B cell (primary cell): ENCODE measurements around the gene ACKR2. TPM values are rescaled to one million over a fixed set of nuclear protein-coding genes. Genes with fewer than 3 reads are reported as not detected.

Experiments
- ATAC-seq: fragments of 200-7000 bp; cut with Tn5 transposase; one replicate; pipeline ENCODE4 v1.10.0; 2021; ENCODE audit warnings: low read depth, mild to moderate bottlenecking, moderate number of reproducible peaks, moderate library complexity
- CTCF ChIA-PET: fragments of 350-600 bp; sonication (Branson Sonifier 250); formaldehyde crosslinking; loops from one replicate; lab custom pipeline; 2021; ENCODE audit warnings: antibody characterized with exemption, inconsistent platforms; lab: Charles Lee
- POLR2A ChIA-PET: fragments of 350-600 bp; sonication (Branson Sonifier 250); formaldehyde crosslinking; loops from one replicate; lab custom pipeline; 2021; ENCODE audit warnings: antibody characterized with exemption; lab: Charles Lee
- DNase-seq: peaks from one replicate; pipeline ENCODE4 v3.0.0; 2013
- H2AFZ ChIP-seq: 2 replicates; pipeline ENCODE4 v1.6.1; 2012; ENCODE audit warnings: mild to moderate bottlenecking, low read depth, low read length; ENCODE audit not compliant: insufficient read depth, poor library complexity, severe bottlenecking
- H3K27ac ChIP-seq, 2 donors: 1 replicate in 1 of 2; 2 replicates in 1 of 2; pipeline ENCODE4 v1.5.1; 2012 to 2013; ENCODE audit warnings: low read length in 2 of 2, mild to moderate bottlenecking in 2 of 2, moderate library complexity in 1 of 2
- H3K27me3 ChIP-seq, 4 experiments: fragments of 200-600 bp in 1 of 4; sonication (generic) in 1 of 4; replicated peaks in 1 of 4; 1 replicate in 2 of 4; 2 replicates in 2 of 4; pipeline versions ENCODE4 v1.6.1 to v1.7.0; 2013 to 2016; ENCODE audit warnings: low read length in 3 of 4, mild to moderate bottlenecking in 2 of 4, mixed read lengths in 1 of 4, moderate library complexity in 1 of 4; ENCODE audit not compliant: insufficient read depth in 4 of 4, control insufficient read depth in 3 of 4; ENCODE audit errors: control extremely low read depth in 1 of 4
- H3K36me3 ChIP-seq, 2 experiments: replicated peaks in 1 of 2; 1 replicate in 1 of 2; 2 replicates in 1 of 2; pipeline versions ENCODE4 v1.6.1 to v1.7.1; 2013; ENCODE audit warnings: low read length in 1 of 2; ENCODE audit not compliant: insufficient read depth in 2 of 2, control insufficient read depth in 1 of 2; ENCODE audit errors: control extremely low read depth in 1 of 2, extremely low read depth in 1 of 2
- H3K4me1 ChIP-seq, 2 donors: fragments of 200-600 bp in 1 of 2; sonication (generic) in 1 of 2; 1 replicate in 1 of 2; 2 replicates in 1 of 2; pipeline versions ENCODE4 v1.5.1 to v1.6.1; 2013 to 2017; ENCODE audit warnings: low read length in 2 of 2; ENCODE audit not compliant: control insufficient read depth in 2 of 2, insufficient read depth in 2 of 2
- H3K4me2 ChIP-seq: replicated peaks from 2 replicates; pipeline ENCODE3; 2012; ENCODE audit warnings: mild to moderate bottlenecking, low read depth, low read length; ENCODE audit not compliant: poor library complexity, severe bottlenecking
- H3K4me3 ChIP-seq, 5 experiments: fragments of 200-600 bp in 1 of 5; sonication (generic) in 1 of 5; 1 replicate in 3 of 5; 2 replicates in 2 of 5; pipeline versions ENCODE4 v1.5.1 to v1.7.0; 2011 to 2016; ENCODE audit warnings: low read length in 4 of 5, mild to moderate bottlenecking in 4 of 5, low read depth in 2 of 5, control low read depth in 1 of 5, moderate library complexity in 1 of 5; ENCODE audit not compliant: insufficient read depth in 1 of 5; ENCODE audit errors: control extremely low read depth in 1 of 5, extremely low read depth in 1 of 5
- H3K79me2 ChIP-seq: fragments of 200-600 bp; sonication (generic); one replicate; pipeline ENCODE4 v1.6.0; 2016; ENCODE audit warnings: low read length; ENCODE audit not compliant: control insufficient read depth, insufficient read depth
- H3K9ac ChIP-seq: fragments of 200-600 bp; sonication (generic); 2 replicates; pipeline ENCODE4 v1.6.1; 2017; ENCODE audit warnings: mild to moderate bottlenecking, low read length, moderate library complexity
- H3K9me3 ChIP-seq, 3 donors: one replicate each; pipeline versions ENCODE4 v1.6.1 to v1.7.1; 2013; ENCODE audit warnings: low read length in 2 of 3; ENCODE audit not compliant: control insufficient read depth in 2 of 3, insufficient read depth in 1 of 3; ENCODE audit errors: control extremely low read depth in 1 of 3
- H4K20me1 ChIP-seq: 2 replicates; pipeline ENCODE4 v1.6.0; 2012; ENCODE audit warnings: mild to moderate bottlenecking, low read length; ENCODE audit not compliant: insufficient read depth, control insufficient read depth, poor library complexity, severe bottlenecking
- H3K27ac Mint-ChIP-seq: one replicate; pipeline ENCODE4 v1.8.0; 2021; ENCODE audit warnings: mixed read lengths
- H3K27me3 Mint-ChIP-seq: one replicate; pipeline ENCODE4 v1.8.0; 2021; ENCODE audit warnings: mixed read lengths
- H3K4me1 Mint-ChIP-seq: one replicate; pipeline ENCODE4 v1.8.0; 2021; ENCODE audit warnings: mixed read lengths
- H3K4me3 Mint-ChIP-seq: one replicate; pipeline ENCODE4 v1.8.0; 2021; ENCODE audit warnings: mixed read lengths
- H3K9me3 Mint-ChIP-seq: one replicate; pipeline ENCODE4 v1.8.0; 2022; ENCODE audit warnings: mixed read lengths; ENCODE audit not compliant: insufficient read depth
- CTCF ChIP-seq: fragments of 200-600 bp; IDR thresholded peaks from one replicate; pipeline ENCODE4 v1.8.0; 2022; ENCODE audit warnings: antibody characterized with exemption, mild to moderate bottlenecking
- EZH2 ChIP-seq: IDR thresholded peaks from 2 replicates; pipeline ENCODE4 v1.6.1; 2012; ENCODE audit warnings: borderline replicate concordance, low read depth, mild to moderate bottlenecking, moderate library complexity, low read length; ENCODE audit not compliant: insufficient read depth, poor library complexity, severe bottlenecking
- WGBS: methylation state at CpG from one replicate; pipeline ENCODE4 v1.1.5; 2013; ENCODE audit warnings: missing lambda C conversion rate; ENCODE audit not compliant: insufficient coverage; 5-methylcytosine and 5-hydroxymethylcytosine counted together
- intact Hi-C: fragments of 100-400 bp; cut with micrococcal nuclease; formaldehyde crosslinking; loops from one replicate; pipeline ENCODE4 v1.10.0; 2022
- polyA plus RNA-seq: library from polyadenylated mRNA; depleted of rRNA; stranded (reverse); fragments of >200 nt; gene quantifications from 2 replicates; pipeline ENCODE4 v1.2.3, GENCODE V29; 2012
- total RNA-seq, 2 donors: library from RNA; stranded (reverse); fragments of 120-200 nt in 1 of 2; gene quantifications; 1 replicate in 1 of 2; 2 replicates in 1 of 2; pipeline versions ENCODE4 v1.2.3 to v1.2.4, GENCODE V29; 2013 to 2022

The ACKR2 gene
- total and polyA plus RNA-seq, 2 donors (not counting 1 experiment from before 2014, with no cell fraction given): 0.31 to 1.7 TPM

GRCh38 chr3:42829628-42830436 is 20.6 kb downstream of the ACKR2 start:
- Histone ChIP-seq H3K4me1 (no peaks in the 10 kb centered on the region), H3K4me2 (no peak overlapping the region), H3K27ac (no peak overlapping the region), H4K20me1 (no peaks in the 10 kb centered on the region), H3K4me3 (no peak overlapping the region), H3K9me3 (no peaks in the 10 kb centered on the region), H3K79me2 (no peaks in the 10 kb centered on the region), H2AFZ (no peak overlapping the region), H3K9ac (no peak overlapping the region), H3K36me3 (no peaks in the 10 kb centered on the region), H3K27me3 (no peaks in the 10 kb centered on the region)
- H3K4me3 Mint-ChIP-seq: no peak overlapping the region
- H3K27me3 Mint-ChIP-seq: peaks cover 15% of the 10 kb centered on the region
- CTCF ChIA-PET: interaction anchor here (0.6 to 3.4 kb wide), 7 partner anchors 9 to 56 kb away, joined by 3 to 65 read pairs (median 7); no protein-coding TSS in a partner anchor
- H3K4me1 Mint-ChIP-seq: peaks cover 4% of the 10 kb centered on the region
- POLR2A ChIA-PET: no interaction called here
- no peak for ATAC-seq
- 92% methylated on average over 3 of the region's 5 CpGs for WGBS
- intact Hi-C loops: loop anchor here (2.0 kb wide), 1 partner anchor 25 kb away; the partner anchor contains the start of gene HIGD1A
- no peak overlapping the region for H3K27ac Mint-ChIP-seq
- TF ChIP-seq CTCF: no peak
- TF ChIP-seq EZH2: no peak
- H3K9me3 Mint-ChIP-seq: no peaks in the 10 kb centered on the region
- no peak for DNase-seq
